Fibroblast of gingiva (primary cell): ENCODE measurements around the gene GLA.

Source experiments
- DNase-seq: peaks from one replicate; pipeline ENCODE4 v3.0.0-alpha.2; 2011; ENCODE audit warnings: low read depth

GLA gene

DNA sequence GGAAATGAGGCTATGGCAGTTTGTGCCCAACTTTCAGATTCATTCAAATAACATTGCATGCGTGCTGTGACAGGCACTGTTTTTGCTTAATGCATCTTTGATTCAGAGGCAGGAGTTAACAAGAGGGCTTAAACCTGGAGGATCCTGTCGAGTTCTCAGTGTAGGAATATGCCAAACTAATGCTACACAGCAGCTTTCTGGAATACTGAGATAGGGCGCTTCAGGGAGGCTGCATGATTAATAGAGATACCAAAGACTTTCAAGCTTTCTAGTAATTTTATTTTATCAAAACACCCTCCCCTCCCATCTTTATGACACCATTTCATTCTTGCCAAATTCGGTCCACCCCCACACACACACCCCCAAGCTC is 58.5 kb downstream of the GLA start:
- no peak for DNase-seq

DNA sequence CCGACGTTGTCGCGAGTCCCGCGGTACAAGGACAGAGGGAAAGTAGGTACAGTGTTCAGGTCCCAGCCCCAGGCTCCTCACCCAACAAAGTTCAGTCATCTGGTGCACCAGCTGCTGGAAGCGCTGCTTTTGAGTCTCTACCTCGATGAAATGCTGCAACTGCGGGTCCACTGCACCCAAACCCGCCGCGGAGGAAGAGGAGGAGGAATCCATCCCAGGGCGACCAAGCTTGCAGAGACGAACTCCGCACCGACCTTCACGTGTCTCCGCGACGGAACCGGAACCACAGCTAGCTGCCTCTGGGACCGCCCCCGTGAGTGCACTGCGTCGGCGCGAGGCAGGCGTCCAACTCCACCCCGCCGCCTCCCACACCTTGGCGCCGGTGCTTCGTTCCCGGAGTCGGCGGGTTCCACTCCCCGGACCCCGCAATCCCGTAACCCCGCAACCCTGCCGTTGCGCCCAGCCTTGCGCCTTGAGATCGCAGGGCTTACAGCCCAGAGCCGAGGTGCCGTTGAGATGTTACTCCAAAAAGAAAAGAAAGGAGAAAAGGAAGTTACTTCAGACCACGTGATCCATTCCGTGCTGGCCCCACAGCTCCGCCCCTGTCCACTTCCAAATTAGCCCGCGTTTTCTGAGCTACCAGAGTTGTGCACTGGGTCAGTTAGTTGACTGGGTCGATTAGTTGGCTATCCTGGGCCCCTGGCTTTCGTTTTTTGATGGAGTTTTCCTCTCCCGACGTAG is 59.1 kb downstream of the GLA start, which contains the start of gene TIMM8A:
TIMM8A (minus strand) TSS at position 291 of the 741 bp plus-strand sequence; CDS start at position 213, 78 bp downstream.
- peak; percentile 63 for DNase-seq

DNA sequence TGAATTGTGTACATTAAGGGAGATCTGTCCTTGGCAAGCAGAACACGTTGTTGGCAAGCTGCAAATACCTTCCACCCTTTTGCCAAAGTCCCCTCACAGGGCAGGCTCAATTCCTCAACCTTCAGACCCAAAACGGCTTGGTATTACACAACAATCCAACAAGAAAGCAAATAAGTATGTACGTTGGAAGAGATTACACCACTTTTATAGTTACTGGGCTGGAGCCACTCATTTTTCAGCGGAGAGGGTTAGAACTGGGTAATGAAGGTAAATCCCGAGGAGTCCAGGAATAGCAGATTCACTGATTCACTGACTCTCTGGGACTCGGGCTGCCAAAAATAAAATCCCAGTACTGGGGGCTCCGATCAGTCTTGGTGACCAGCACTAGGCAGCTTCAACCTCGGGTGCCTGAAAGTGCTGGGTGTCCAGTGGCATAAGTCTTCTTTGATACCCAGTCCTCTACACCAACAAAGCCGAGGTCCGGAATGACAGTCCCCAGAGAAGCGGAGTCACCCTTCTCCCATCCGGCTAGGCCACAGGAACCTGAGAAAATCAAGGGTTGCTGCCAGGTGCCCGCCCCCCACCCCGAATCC is 59.8 kb downstream of the GLA start:
- DNase-seq, result peak; percentile 6
